OCI-LY1 (cell line): Measurements from ENCODE around the gene PAQR6.

Source experiments
- H2AFZ ChIP-seq: fragments of 200-600 bp; sonication (generic), shearing (Covaris generic); 2 replicates; pipeline ENCODE4 v1.6.0; 2014; ENCODE audit warnings: antibody characterized with exemption, mild to moderate bottlenecking, low read length
- H3F3A ChIP-seq: fragments of 200-600 bp; sonication (generic), shearing (Covaris generic); 2 replicates; pipeline ENCODE4 v1.6.0; 2014; ENCODE audit warnings: mild to moderate bottlenecking, antibody characterized with exemption, low read length, moderate library complexity; ENCODE audit not compliant: insufficient read depth
- H3K27ac ChIP-seq: fragments of 200-600 bp; sonication (generic); 2 replicates; pipeline ENCODE4 v1.5.1; 2014; ENCODE audit warnings: low read length, mixed run types, mild to moderate bottlenecking, low read depth; ENCODE audit not compliant: poor library complexity, severe bottlenecking
- H3K27me3 ChIP-seq: fragments of 200-600 bp; sonication (generic); 2 replicates; pipeline ENCODE4 v1.6.0; 2014; ENCODE audit warnings: antibody characterized with exemption, mild to moderate bottlenecking, low read length, moderate library complexity; ENCODE audit not compliant: insufficient read depth
- H3K36me3 ChIP-seq: fragments of 200-600 bp; sonication (generic); 2 replicates; pipeline ENCODE4 v1.6.1; 2014; ENCODE audit warnings: mild to moderate bottlenecking, antibody characterized with exemption, low read length, moderate library complexity, mixed read lengths; ENCODE audit not compliant: insufficient read depth
- H3K4me1 ChIP-seq: fragments of 200-600 bp; sonication (generic); 2 replicates; pipeline ENCODE4 v1.5.1; 2014; ENCODE audit warnings: mild to moderate bottlenecking, low read length, moderate library complexity; ENCODE audit not compliant: insufficient read depth, severe bottlenecking
- H3K4me2 ChIP-seq: fragments of 200-600 bp; sonication (generic), shearing (Covaris generic); 2 replicates; pipeline ENCODE4 v1.6.1; 2014; ENCODE audit warnings: low read length
- H3K4me3 ChIP-seq: fragments of 200-600 bp; sonication (generic); 2 replicates; pipeline ENCODE4 v1.5.1; 2014; ENCODE audit warnings: low read length, low read depth, mild to moderate bottlenecking, mixed read lengths; ENCODE audit not compliant: poor library complexity, severe bottlenecking
- H3K79me2 ChIP-seq: fragments of 200-600 bp; shearing (Covaris generic); 2 replicates; pipeline ENCODE4 v1.6.1; 2016; ENCODE audit warnings: mixed run types, low read length, mixed read lengths; ENCODE audit not compliant: insufficient read depth
- H3K9ac ChIP-seq: fragments of 200-600 bp; sonication (generic), shearing (Covaris generic); 2 replicates; pipeline ENCODE4 v1.6.1; 2014; ENCODE audit warnings: mild to moderate bottlenecking, low read length, mixed read lengths
- H3K9me2 ChIP-seq: fragments of 200-600 bp; sonication (generic), shearing (Covaris generic); 2 replicates; pipeline ENCODE4 v1.6.1; 2014; ENCODE audit warnings: low read depth, mild to moderate bottlenecking, low read length, mixed read lengths
- H3K9me3 ChIP-seq: fragments of 200-600 bp; shearing (Covaris generic); 2 replicates; pipeline ENCODE4 v1.6.1; 2014; ENCODE audit warnings: low read length, mixed read lengths
- H4K20me1 ChIP-seq: fragments of 200-600 bp; sonication (generic), shearing (Covaris generic); 2 replicates; pipeline ENCODE4 v1.6.0; 2016; ENCODE audit warnings: mild to moderate bottlenecking, low read length; ENCODE audit not compliant: insufficient read depth
- CTCF ChIP-seq: fragments of 200-600 bp; sonication (generic), shearing (Covaris generic); IDR thresholded peaks from 2 replicates; pipeline ENCODE4 v1.5.1; 2017; ENCODE audit warnings: mild to moderate bottlenecking, antibody characterized with exemption, low read length, moderate library complexity, mixed read lengths
- EZH2 ChIP-seq: fragments of 200-600 bp; sonication (generic), shearing (Covaris generic); IDR thresholded peaks from 2 replicates; pipeline ENCODE4 v1.8.0; 2017; ENCODE audit warnings: borderline replicate concordance, mixed run types, mild to moderate bottlenecking, antibody characterized with exemption, low read length, moderate library complexity, mixed read lengths

Gene PAQR6

GRCh38 chr1:156193488-156194299 lies 54.2 kb downstream of the PAQR6 start, which contains the start of gene SLC25A44:
Gene SLC25A44 (plus strand): TSS chr1:156194104. CDS start chr1:156199848, 5,744 bp downstream.
- Histone ChIP-seq H3K4me1 (peaks cover 36% of the 10 kb centered on the region), H3K79me2 (peaks cover 30% of the 10 kb centered on the region), H3K27ac (peak within 1 kb of the TSS; percentile 53)

More at GRCh38 chr1:156193488-156194299, 54.2 kb downstream of the PAQR6 start, which contains the start of gene SLC25A44:
- H3K4me2 ChIP-seq = peak within 1 kb of the TSS; percentile 93
- H3K9me3 ChIP-seq = peaks cover 4% of the 10 kb centered on the region; the same call in 1 of the 2 replicates
- no peak within 1 kb of the TSS for H2AFZ ChIP-seq
- TF ChIP-seq EZH2 (no peak), CTCF (peak; percentile 16; the same call in 1 of the 2 replicates)
- no peaks in the 10 kb centered on the region for H3K9me2 ChIP-seq
- H3K27me3 ChIP-seq = no peaks in the 10 kb centered on the region
- H3K36me3 ChIP-seq = peaks cover 23% of the 10 kb centered on the region; the same call in 1 of the 2 replicates
- no peaks in the 10 kb centered on the region for H3F3A ChIP-seq
- H3K4me3 ChIP-seq = peak within 1 kb of the TSS; percentile 92
- peak within 1 kb of the TSS; percentile 87 for H3K9ac ChIP-seq
- no peaks in the 10 kb centered on the region for H4K20me1 ChIP-seq
